ENCODE measurements around the gene ZFHX3.

DNA sequence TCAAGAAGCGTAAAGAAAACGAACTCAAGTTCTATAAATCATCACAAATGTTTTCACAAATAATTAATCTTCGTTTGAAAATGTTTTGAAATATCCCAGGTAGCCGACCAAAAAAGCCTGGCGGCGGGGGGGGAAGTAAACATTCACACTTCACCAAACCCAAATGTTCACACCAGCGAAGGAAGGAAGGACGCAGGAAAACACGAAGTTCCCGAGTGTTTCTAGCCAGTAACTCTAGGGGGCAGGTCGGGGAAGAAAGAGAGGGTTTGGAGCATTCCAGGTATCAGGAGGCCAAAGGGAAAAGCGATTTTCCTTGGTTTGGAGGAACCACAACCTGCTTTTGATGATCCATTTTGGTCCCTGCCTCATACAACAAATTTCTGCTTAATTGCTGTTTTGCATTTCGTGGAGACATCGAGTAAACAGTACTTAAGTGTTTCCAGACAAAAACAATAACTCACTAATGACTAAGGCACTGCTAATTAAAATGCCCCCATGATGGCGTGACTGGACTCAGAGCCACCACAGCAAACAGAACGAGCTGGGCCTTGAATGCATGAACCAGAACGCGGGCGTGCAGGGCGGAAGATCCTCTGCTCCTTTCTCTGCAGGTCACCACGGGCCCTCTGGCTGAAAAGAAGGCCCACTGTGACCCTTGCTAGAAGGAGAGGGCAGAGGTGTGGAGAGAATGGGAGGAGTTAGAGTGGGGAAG lies 16.6 kb downstream of the ZFHX3 start:
- TF ChIP-seq, protein P1, sequence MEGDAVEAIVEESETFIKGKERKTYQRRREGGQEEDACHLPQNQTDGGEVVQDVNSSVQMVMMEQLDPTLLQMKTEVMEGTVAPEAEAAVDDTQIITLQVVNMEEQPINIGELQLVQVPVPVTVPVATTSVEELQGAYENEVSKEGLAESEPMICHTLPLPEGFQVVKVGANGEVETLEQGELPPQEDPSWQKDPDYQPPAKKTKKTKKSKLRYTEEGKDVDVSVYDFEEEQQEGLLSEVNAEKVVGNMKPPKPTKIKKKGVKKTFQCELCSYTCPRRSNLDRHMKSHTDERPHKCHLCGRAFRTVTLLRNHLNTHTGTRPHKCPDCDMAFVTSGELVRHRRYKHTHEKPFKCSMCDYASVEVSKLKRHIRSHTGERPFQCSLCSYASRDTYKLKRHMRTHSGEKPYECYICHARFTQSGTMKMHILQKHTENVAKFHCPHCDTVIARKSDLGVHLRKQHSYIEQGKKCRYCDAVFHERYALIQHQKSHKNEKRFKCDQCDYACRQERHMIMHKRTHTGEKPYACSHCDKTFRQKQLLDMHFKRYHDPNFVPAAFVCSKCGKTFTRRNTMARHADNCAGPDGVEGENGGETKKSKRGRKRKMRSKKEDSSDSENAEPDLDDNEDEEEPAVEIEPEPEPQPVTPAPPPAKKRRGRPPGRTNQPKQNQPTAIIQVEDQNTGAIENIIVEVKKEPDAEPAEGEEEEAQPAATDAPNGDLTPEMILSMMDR (IDR thresholded peaks at IDR 0.05), result no peak
- TF ChIP-seq EZH2 (IDR thresholded peaks at IDR 0.05; ENCODE audit: borderline replicate concordance, insufficient read depth, low read depth, low read length, poor library complexity, severe bottlenecking), result no peak

All from B cell (primary cell).